Erythroblast (primary cell): ENCODE measurements around the gene NPHP4.

Experiments
- GATA1 ChIP-seq: IDR thresholded peaks from 2 replicates; pipeline ENCODE4 v1.6.1; 2011; ENCODE audit warnings: low read depth, mild to moderate bottlenecking, control low read depth, low read length, moderate library complexity
- POLR2A ChIP-seq: IDR thresholded peaks from 2 replicates; pipeline ENCODE4 v1.6.1; 2011; ENCODE audit warnings: mild to moderate bottlenecking, low read length

DNA sequence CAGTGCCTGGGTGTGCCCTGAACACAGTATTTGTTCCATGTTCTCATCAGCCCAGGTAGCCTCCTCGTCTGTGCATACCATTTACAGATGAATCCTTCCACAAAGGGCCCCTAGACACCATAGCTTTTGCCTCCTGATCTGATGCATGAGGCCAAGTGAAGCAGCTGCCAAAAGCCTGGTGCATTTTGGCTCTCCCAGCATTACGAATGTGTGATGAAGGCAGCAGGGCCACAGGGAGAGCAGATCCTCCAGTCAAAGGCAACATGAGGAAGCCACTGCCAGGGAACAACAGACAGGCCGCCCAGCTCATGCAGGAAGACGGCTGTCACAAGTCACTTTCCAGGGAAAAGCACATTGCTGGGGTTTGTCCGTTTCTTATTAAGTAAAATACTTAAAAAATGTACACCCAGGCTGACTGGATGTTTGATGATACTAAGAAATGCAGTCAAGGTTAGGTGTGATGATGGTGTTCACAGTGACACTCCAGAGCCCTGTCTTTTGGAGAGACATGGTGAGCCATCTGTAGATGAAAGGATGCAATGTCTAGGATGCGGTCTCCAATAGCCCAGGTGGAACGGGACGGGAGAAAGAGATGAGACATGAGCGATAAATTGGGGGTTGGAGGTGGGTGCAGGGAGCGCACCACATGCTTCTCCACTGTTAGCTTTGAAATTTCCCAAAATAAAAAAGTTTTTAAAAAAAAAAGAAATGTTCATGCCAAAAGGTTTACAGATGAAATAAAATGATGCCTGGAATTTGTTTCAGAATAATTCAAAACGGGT, 48.7 kb downstream of the NPHP4 start:
- TF ChIP-seq POLR2A (no peak), GATA1 (no peak)
